Large intestine (tissue), 3 donors: ENCODE results near the gene TNFRSF1A. TPM values are rescaled to one million over a fixed set of nuclear protein-coding genes. Genes with fewer than 3 reads are reported as not detected.

Experiments used
- DNase-seq, 2 donors: peaks; one replicate each; pipeline versions ENCODE4 v3.0.0 to v3.0.0-alpha.2; 2013
- H3K27ac ChIP-seq: one replicate; pipeline ENCODE4 v1.5.1; 2013; ENCODE audit warnings: low read length
- H3K27me3 ChIP-seq: 2 replicates; pipeline ENCODE4 v1.6.1; 2013; ENCODE audit warnings: low read length; ENCODE audit not compliant: control insufficient read depth, insufficient read depth
- H3K36me3 ChIP-seq: 2 replicates; pipeline ENCODE4 v1.6.1; 2013; ENCODE audit warnings: low read length; ENCODE audit not compliant: control insufficient read depth, insufficient read depth
- H3K4me1 ChIP-seq: one replicate; pipeline ENCODE4 v1.6.1; 2013; ENCODE audit warnings: low read length; ENCODE audit not compliant: control insufficient read depth, insufficient read depth
- H3K4me3 ChIP-seq: one replicate; pipeline ENCODE4 v1.5.1; 2013; ENCODE audit warnings: low read length
- H3K9me3 ChIP-seq: one replicate; pipeline ENCODE4 v1.6.1; 2013; ENCODE audit warnings: mild to moderate bottlenecking, low read depth, low read length, moderate library complexity; ENCODE audit not compliant: control insufficient read depth
- WGBS: methylation state at CpG from one replicate; pipeline ENCODE4 v1.1.5; 2013; ENCODE audit warnings: low lambda C conversion rate; ENCODE audit not compliant: insufficient coverage; 5-methylcytosine and 5-hydroxymethylcytosine counted together
- polyA plus RNA-seq: library from polyadenylated mRNA; unstranded; fragments of 120-200 nt; gene quantifications from one replicate; pipeline ENCODE4 v1.2.1, GENCODE V29; 2013

Gene TNFRSF1A
- polyA plus RNA-seq, 1 donor, result 122 TPM

GRCh38 chr12:6328945-6329702 is 12.8 kb downstream of the TNFRSF1A start:
- 93% methylated on average over 2 of the region's 75 CpGs for WGBS
- no peaks in the 10 kb centered on the region for H3K27me3 ChIP-seq
- peaks cover 21% of the 10 kb centered on the region for H3K4me1 ChIP-seq
- no peak overlapping the region for H3K4me3 ChIP-seq
- peaks cover 85% of the 10 kb centered on the region for H3K36me3 ChIP-seq
- no peak for DNase-seq
- peaks cover 4% of the 10 kb centered on the region for H3K9me3 ChIP-seq
- no peak overlapping the region for H3K27ac ChIP-seq

GRCh38 chr12:6328045-6328779 is 13.7 kb downstream of the TNFRSF1A start:
- no CpG with 5 or more reads among the region's 10 CpGs for WGBS
- Histone ChIP-seq H3K4me3 (no peak overlapping the region), H3K27ac (no peak overlapping the region), H3K9me3 (peaks cover 4% of the 10 kb centered on the region), H3K4me1 (peaks cover 20% of the 10 kb centered on the region), H3K27me3 (no peaks in the 10 kb centered on the region), H3K36me3 (peaks cover 78% of the 10 kb centered on the region)
- no peak for DNase-seq

DNA sequence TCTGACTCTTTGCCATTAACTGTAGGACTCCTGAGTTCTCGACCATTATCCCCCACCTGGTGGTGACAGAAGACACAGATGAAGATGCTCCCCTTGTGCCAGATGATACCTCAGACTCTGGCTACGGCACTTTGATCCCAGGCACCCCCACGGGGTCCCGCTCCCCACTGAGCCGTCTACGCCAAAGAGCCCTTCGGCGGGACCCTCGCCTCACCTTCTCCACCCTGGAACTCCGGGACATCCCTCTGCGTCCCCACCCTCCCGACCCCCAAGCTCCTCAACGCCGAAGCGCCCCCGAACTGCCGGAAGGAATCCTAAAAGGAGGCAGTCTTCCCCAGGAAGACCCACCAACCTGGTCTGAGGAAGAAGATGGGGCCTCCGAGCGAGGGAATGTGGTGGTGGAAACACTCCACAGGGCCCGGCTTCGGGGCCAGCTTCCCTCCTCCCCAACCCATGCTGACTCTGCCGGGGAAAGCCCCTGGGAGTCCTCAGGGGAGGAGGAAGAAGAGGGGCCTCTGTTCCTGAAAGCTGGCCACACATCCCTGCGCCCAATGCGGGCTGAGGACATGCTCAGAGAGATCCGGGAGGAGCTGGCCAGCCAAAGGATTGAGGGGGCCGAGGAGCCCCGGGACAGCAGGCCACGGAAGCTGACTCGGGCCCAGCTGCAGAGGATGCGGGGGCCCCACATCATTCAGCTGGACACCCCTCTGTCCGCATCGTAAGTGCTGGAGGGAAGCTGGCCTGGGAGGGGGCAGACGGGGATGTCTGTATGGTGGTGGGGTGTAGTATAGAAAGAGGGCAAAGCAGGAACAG is 14.4 kb downstream of the TNFRSF1A start:
- Histone ChIP-seq H3K27me3 (no peaks in the 10 kb centered on the region), H3K9me3 (peaks cover 4% of the 10 kb centered on the region), H3K4me1 (peaks cover 27% of the 10 kb centered on the region), H3K27ac (no peak overlapping the region), H3K36me3 (peaks cover 74% of the 10 kb centered on the region), H3K4me3 (no peak overlapping the region)
- DNase-seq, result no peak
- no CpG with 5 or more reads among the region's 33 CpGs for WGBS

GRCh38 chr12:6326316-6327228 is 15.3 kb downstream of the TNFRSF1A start:
- DNase-seq, result peak in 1 of 2 donors; percentile 43
- Histone ChIP-seq H3K9me3 (peaks cover 4% of the 10 kb centered on the region), H3K27ac (no peak overlapping the region), H3K4me3 (no peak overlapping the region), H3K36me3 (peaks cover 75% of the 10 kb centered on the region), H3K4me1 (peaks cover 32% of the 10 kb centered on the region), H3K27me3 (no peaks in the 10 kb centered on the region)
- WGBS, result no CpG with 5 or more reads among the region's 21 CpGs

GRCh38 chr12:6324936-6325750 is 16.7 kb downstream of the TNFRSF1A start:
- peaks cover 28% of the 10 kb centered on the region for H3K4me1 ChIP-seq
- peaks cover 72% of the 10 kb centered on the region for H3K36me3 ChIP-seq
- H3K27me3 ChIP-seq, result no peaks in the 10 kb centered on the region
- no peak overlapping the region for H3K4me3 ChIP-seq
- no peak overlapping the region for H3K27ac ChIP-seq
- WGBS, result 100% methylated on average over 2 of the region's 6 CpGs
- peaks cover 4% of the 10 kb centered on the region for H3K9me3 ChIP-seq
- DNase-seq, result no peak

DNA sequence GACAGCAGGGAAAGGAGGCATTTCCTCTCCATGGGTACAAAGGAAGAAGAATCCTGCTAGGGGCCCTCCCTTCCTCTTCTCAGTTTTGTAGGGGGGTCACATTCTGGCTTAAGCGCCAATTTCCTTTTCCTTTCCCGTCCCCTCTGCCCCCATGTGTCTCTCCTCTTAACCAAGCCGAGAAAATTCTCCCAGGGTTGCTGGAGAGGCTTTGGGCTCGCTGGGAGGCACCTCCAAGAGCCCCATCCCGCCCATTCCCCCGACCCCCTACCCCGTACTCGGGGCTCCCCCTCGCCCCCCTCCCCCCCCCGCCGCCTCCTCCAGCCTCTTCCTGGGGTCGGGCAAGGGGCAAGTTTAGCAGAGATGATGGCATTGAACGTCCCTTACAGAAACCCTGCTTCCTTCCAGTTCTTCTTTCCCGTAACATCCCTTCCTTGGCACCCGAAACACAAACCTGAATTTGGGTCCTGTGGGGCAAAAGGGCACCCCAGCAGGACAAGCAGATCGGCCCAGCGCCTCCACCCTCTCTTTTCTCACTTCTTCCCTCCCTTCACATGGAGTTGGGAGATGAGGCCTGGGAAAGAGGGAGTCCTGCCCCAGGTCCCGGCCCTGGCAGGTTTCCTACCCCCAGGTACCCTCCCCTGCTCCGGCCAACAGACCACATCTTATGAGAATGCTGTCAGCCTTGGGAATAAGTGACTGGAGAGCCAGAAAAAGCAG is 17.7 kb downstream of the TNFRSF1A start:
- peaks cover 28% of the 10 kb centered on the region for H3K4me1 ChIP-seq
- H3K27ac ChIP-seq, result peak overlapping the region; percentile 12
- WGBS, result no CpG with 5 or more reads among the region's 19 CpGs
- no peak overlapping the region for H3K4me3 ChIP-seq
- peaks cover 75% of the 10 kb centered on the region for H3K36me3 ChIP-seq
- DNase-seq, result no peak
- no peaks in the 10 kb centered on the region for H3K27me3 ChIP-seq
- H3K9me3 ChIP-seq, result peaks cover 3% of the 10 kb centered on the region

- no peak overlapping the region for H3K4me3 ChIP-seq
- DNase-seq, result peak; percentile 61 to 71
Observed at GRCh38 chr12:6323340-6323994, 18.4 kb downstream of the TNFRSF1A start.

GRCh38 chr12:6322969-6323339 is 18.9 kb downstream of the TNFRSF1A start:
- Histone ChIP-seq H3K9me3 (no peaks in the 10 kb centered on the region), H3K36me3 (peaks cover 74% of the 10 kb centered on the region), H3K4me3 (no peak overlapping the region), H3K27me3 (no peaks in the 10 kb centered on the region), H3K27ac (peak overlapping the region; percentile 12), H3K4me1 (peaks cover 28% of the 10 kb centered on the region)
- WGBS, result no CpG with 5 or more reads among the region's 2 CpGs
- DNase-seq, result no peak

More at GRCh38 chr12:6323340-6323994, 18.4 kb downstream of the TNFRSF1A start:
- no peaks in the 10 kb centered on the region for H3K27me3 ChIP-seq
- H3K9me3 ChIP-seq, result no peaks in the 10 kb centered on the region
- H3K27ac ChIP-seq, result peak overlapping the region; percentile 12
- H3K36me3 ChIP-seq, result peaks cover 74% of the 10 kb centered on the region
- WGBS, result no CpG with 5 or more reads among the region's 14 CpGs
- H3K4me1 ChIP-seq, result peaks cover 28% of the 10 kb centered on the region
